Activated T-cell treated with anti-CD3 and anti-CD28 coated beads, Interleukin-2, amount 50 U/mL, for 1 hour (primary cell): Measurements from ENCODE around the gene LRRFIP1.
"Not testable (repeated sequence)": the region's sequence is repeated elsewhere in the genome, so short reads cannot be mapped to it uniquely, and the experiment has no call there.

Experiments used
- DNase-seq: peaks from one replicate; pipeline ENCODE4 v3.0.0-alpha.2; 2020

The LRRFIP1 gene

DNA sequence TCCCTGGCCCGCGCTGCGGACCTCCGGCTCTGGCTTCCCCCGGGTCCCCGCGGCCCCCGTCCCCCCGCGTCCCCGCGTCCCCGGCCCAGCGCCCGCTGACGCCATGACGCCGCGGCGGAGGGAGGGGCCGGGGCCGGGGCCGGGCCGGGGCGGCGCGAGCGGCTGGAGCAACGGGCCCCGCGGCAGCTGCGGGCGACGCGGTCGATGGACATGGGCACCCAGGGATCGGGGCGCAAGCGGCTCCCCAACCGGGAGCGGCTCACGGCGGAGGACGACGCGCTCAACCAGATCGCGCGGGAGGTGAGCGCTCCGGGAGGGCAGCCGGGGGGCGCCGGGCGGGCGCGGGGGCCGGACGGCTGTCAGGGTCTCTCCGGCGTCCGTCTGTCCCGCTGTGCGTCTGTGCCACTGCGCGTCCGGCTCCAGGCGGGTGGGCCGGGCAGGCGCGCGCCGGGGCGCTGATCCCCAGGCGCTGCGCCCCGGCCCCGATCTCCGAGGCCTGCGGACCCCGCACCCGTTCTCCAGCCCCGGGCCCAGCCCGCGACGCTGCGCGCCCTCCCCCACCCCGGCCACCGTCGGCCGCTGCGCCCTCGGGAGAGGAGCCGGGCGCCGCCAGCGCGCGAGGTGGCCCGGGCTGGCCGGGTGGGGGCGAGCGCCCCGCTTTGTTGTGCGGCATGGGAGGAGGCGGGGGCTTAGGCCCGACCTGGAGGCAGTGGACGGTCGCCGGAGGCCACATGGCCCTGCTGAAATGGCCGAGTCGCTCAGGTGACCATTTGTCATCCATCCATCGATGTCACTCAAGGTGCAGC, at the start of gene LRRFIP1:
TSS of gene LRRFIP1 (plus strand) at position 147 of the 806 bp plus-strand sequence. CDS start at position 205, 58 bp downstream.
- peak; percentile 37 for DNase-seq

DNA sequence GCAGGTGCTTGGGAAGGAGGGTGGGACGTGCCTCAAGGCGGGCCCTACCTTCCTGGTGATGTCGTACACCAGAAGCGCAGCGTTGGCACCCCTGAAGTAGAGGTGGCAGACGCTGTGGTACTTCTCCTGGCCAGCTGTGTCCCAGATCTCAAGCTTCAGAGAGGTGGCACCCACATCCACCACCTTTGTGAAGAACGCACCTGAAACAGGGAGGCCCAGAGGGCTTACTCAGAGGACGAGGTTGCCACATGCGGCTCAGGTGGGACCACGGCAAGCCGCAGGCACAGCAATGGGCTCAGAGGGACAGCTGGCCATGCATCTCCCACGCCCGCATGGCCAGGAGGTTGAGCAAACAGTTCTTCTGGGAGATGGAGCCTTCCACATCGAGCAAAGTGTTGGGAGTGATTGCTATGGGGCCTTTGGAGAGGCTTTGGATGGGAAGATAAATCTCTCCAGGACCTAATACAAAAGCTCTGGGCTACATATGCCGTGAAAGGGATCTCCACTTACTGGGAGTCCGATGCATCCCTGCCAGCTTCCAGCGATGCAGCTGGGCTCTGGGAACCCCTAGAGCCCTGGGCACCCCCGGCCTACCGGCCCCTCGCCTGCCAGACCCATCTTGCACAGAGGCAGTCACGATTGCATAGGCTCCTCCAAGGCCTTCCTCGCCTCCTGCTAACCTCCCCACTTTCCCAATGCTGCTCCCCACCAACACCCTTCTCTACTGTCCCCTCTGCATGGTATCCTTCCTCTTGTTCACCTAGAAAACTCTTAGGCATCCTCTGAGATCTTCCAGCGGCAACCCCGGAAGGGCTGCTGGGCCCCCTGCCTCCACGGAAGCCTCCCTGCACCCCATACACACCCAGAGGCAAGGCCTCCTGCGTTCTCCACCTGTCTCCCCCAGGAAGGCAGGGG, 49.2 kb upstream of the LRRFIP1 start:
- DNase-seq: no peak

- no peak for DNase-seq
Observed at GRCh38 chr2:237581326-237581725, 46.1 kb upstream of the LRRFIP1 start.

- peak; percentile 40 for DNase-seq
Observed at GRCh38 chr2:237581751-237582746, 45.3 kb upstream of the LRRFIP1 start.

DNA sequence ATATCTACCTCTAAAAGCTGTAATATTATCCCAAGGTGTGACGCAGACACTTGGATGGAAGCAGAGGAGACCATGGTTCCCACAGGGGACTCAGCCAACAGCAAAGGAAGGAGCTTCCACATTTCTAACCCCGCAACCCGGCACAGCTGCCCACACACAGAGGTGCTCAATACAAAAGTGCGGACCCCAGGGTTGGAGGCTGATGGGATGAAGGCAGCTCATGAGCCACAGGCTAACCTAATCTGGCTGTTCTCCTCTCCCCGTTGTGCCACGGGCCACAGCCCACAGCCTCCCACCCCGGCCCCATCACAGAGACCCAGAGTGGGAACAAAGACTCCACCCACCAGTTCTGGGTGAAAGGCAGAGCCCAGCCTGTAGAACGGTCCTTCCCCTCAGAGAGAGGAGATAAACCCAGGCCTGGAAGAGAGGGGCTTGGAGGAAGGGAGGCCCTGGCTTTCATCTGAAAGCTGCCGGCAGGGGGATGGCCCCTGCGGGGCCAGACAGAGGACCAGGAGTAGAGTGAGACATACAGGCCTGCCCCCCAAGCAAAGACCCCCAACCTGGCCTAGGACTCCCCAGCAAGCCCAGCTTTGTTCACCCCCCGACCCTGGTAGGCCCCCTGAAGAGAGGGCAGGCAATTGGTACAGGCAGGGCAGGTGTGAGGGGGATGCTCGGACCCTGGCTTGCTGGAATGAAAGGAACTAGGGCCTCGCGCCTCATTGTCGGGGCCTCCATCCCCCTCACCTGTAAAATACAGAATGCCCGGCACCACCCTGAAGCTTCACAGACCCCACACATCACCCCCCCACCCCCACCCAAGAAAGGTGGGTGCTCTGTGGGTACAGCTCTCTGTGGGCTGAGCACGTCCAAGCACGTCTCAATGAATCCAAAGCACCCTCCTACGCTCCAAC, 43.7 kb upstream of the LRRFIP1 start:
- no peak for DNase-seq

DNA sequence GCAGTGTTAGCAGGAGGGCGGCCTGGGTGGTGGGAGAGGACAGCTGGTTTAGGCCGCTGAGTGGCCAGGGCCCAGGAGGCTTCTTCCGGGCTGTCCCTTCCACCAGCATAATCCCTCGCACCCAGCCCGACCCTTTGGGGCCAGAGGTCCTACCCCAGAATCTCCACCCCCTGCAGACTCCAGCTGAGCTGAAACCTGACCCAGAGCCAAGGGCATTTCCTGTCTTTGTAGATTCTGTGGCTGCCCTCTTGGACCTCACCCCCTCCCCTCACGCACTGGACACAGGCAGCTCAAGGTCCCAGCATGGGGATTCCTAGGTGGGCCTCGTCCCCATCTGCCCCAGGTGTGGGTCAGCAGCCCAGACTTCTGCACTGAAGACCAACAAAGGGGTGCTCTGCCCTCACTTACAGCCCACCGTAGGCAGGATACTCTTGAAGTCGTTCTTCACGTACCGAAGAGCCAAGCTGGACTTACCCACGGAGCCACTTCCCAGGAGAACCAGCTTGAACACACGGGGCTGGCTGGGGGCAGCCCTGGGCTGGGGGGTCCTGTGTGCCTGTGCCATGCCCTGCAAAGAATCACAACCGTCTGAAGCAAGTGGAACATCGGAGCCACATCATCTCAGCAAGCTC, 41.7 kb upstream of the LRRFIP1 start:
- DNase-seq: no peak

DNA sequence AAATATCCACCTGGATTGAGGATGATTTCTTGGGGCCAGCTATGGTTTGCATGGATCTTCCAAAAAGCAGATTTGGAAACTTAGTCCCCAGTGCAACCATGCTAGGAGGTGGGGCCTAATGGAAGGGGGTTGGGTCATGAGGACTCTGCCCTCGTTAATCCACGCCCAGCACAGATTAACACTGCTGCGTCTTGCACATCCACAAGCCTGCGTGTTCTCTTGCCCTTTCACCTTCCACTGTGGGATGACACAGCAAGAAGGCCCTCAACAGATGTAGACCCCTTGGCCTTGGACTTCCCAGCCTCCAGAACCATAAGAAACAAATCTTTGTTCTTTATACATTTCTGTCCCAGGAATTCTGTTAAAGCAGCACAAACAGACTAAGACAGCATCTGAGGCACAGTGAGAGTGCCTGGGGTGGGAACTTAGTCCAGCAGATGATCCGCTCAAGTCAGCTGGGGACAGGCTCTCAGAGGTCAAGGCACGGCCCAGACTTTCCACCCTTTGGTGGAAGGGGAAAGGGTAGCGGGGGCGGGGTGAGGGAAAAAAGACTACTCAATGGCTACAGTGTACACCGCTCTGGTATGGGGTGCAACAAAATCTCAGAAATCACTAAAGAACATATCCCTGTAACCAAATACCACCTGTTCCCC, 39.2 kb upstream of the LRRFIP1 start:
- DNase-seq: no peak

- DNase-seq: no peak
Observed at GRCh38 chr2:237590272-237591140, 36.9 kb upstream of the LRRFIP1 start, which contains the start of gene RAB17. Gene RAB17, minus strand, starts transcription at chr2:237590734. Its CDS starts 4,580 bp downstream, at chr2:237586154.

DNA sequence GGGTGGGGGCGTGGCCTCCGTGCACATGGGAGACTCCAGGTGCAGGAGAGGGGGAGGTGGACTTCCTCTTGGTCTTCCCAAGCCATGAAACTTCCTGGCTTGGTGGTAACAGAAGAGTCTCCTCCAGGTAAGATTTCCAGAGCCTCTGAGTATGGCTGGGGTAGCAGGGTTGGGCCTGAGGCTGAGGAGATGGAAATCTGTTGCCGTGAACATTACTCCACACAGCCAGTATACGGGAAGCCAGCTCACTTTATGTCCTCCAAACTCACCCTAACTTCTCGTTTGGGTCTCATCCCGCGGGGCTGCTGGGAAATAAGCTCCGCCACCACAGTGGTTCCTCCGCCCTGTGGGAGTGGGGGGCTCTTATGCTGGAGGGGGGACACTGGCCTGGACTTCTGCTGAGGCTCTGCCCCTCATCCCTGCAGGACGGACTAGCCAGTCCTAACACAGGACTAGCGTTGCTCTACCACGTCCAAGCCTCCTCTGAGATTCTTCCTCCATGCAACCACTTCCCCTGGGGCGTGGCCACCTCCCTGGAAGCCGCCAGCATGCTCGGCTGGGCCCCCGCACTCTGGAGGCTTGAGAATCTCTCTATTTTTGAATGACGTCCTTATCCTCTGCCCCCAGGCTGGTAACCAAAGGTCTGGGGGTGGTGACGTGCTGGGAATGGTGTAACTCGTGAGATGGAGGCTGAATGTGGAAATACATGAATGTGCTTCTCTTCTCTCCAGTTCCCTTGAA, 36.1 kb upstream of the LRRFIP1 start:
- DNase-seq: no peak

DNA sequence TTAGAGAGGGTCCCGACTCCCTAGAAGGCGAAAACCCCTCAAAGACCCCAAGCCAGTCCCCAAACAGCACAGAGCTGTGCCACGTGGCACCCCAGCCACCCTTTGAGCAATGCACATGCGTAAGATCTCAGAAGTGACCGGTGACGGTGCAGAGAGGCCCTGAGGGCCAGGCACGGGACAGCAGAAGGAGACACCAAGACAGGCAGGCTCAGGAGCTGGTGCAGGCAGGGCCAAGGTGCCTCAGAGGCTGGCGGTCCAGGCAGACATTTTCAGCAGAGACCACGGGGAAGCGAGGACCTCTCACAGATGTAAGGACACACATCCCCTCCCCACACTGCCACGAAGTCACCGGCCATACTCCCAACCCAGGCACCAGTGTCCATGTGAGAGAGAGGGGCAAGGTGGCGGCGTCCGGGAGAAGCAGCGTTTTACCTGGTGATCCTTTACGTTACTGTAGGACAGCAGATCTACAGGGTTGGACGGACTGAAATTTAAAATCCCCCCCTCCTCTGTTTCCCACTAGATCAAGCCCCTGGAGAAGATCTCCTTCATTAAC, 34.9 kb upstream of the LRRFIP1 start:
- no peak for DNase-seq

DNA sequence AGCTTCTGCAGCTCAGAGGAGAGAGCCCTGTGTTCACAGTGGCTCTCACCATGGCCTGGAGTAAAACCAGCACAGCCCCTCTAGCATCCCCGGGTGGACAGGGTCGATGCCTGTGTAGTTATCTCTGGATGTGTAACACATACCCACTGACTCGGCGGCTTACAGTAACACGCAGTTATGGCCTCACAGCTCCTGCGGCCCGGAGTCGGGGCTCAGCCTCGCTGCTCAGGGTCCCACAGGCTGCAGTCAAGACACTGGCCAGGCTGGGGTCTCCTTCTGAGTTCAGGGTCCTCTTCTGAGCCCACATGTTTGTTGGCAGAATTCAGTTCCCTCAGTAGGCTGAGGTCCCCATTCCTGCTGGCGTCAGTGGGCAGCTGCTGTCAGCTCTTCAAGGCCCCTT, 34.4 kb upstream of the LRRFIP1 start:
- DNase-seq: no peak

GRCh38 chr2:237593596-237594320, 33.6 kb upstream of the LRRFIP1 start:
- DNase-seq: no peak

GRCh38 chr2:237594514-237594871, 32.9 kb upstream of the LRRFIP1 start:
- DNase-seq: no peak

DNA sequence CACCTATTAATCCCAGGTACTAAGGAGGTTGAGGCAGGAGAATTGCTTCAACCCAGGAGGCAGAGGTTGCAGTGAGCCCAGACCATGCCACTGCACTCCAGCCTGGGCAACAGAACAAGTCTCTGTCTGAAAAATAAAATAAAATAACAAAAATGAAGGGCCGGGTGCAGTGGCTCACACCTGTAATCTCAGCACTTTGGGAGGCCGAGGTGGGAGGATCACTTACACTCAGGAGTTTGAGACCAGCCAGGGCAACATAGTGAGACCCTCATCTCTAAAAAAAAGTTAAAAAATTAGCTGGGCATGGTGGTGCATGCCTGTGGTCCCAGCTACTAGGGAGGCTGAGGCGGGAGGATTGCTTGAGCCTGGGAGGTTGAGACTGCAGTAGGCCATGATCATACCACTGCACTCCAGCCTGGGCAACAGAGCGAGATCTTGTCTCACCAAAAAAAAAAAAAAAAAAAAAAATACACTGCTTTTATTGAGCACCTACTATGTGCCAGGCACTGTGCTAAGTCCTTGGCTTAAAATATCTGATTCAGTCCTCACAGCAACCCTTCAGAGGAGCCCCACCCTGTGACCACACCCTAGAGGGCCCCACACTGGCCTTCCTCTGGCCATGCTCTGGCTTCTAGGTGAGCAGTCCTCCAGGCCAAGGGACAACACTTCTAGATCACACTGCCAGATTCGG, 31.4 kb upstream of the LRRFIP1 start:
- DNase-seq: not testable (repeated sequence)

- no peak for DNase-seq
Observed at GRCh38 chr2:237596520-237597195, 30.7 kb upstream of the LRRFIP1 start.
